MCF 10A (cell line): Measurements from ENCODE around the gene CPN2. TPM values are rescaled to one million over a fixed set of nuclear protein-coding genes. Genes with fewer than 3 reads are reported as not detected.

Experiments used
- BruUV-seq: library from RNA; stranded (reverse); fragments of 400-500 nt; replicated peaks from 2 replicates; lab custom pipeline; 2021; lab: Mats Ljungman, UMichigan
- CTCF ChIA-PET: fragments of 300-600 bp; sonication (Branson Sonifier 250); formaldehyde crosslinking; extraction: SDS; loops from one replicate; lab custom pipeline; 2021; ENCODE audit warnings: antibody characterized with exemption, inconsistent platforms; lab: Yijun Ruan, JAX
- POLR2A ChIA-PET: fragments of 300-600, 350-650 bp; sonication (Branson Sonifier 250); formaldehyde crosslinking; extraction: SDS; loops from one replicate; lab custom pipeline; 2020; ENCODE audit warnings: antibody characterized with exemption, inconsistent platforms; lab: Yijun Ruan, JAX
- DNase-seq: peaks from one replicate; pipeline ENCODE4 v3.0.0-alpha.2; 2018; ENCODE audit not compliant: unreplicated experiment
- H3K27ac Mint-ChIP-seq: one replicate; pipeline ENCODE4 v1.8.0; 2022; ENCODE audit warnings: mild to moderate bottlenecking, low read depth, mixed read lengths; ENCODE audit not compliant: unreplicated experiment
- H3K27me3 Mint-ChIP-seq: one replicate; pipeline ENCODE4 v1.8.0; 2022; ENCODE audit warnings: mixed read lengths; ENCODE audit not compliant: insufficient read depth, unreplicated experiment
- H3K36me3 Mint-ChIP-seq: one replicate; pipeline ENCODE4 v1.8.0; 2022; ENCODE audit warnings: mild to moderate bottlenecking, moderate library complexity, mixed read lengths; ENCODE audit not compliant: insufficient read depth, unreplicated experiment
- H3K4me1 Mint-ChIP-seq: one replicate; pipeline ENCODE4 v1.8.0; 2022; ENCODE audit warnings: mixed read lengths; ENCODE audit not compliant: insufficient read depth, unreplicated experiment
- H3K4me3 Mint-ChIP-seq: one replicate; pipeline ENCODE4 v1.8.0; 2022; ENCODE audit warnings: mild to moderate bottlenecking, moderate library complexity, mixed read lengths; ENCODE audit not compliant: unreplicated experiment
- H3K9me3 Mint-ChIP-seq: one replicate; pipeline ENCODE4 v1.8.0; 2022; ENCODE audit warnings: mixed read lengths; ENCODE audit not compliant: unreplicated experiment
- intact Hi-C: fragments of 100-400 bp; cut with micrococcal nuclease; formaldehyde crosslinking; loops from 2 replicates; pipeline ENCODE4 v1.14.1; 2022
- total RNA-seq: library from RNA; stranded (reverse); gene quantifications from 2 replicates; pipeline ENCODE4 v1.2.3, GENCODE V29; 2022
- TF ChIP-seq, protein P1 (sequence below): fragments of 200-600 bp; IDR thresholded peaks from one replicate; pipeline ENCODE4 v1.8.0; 2022; ENCODE audit warnings: antibody characterized with exemption, mild to moderate bottlenecking; ENCODE audit not compliant: unreplicated experiment

CPN2 gene
- total RNA-seq, 1 experiment from 2014 or later: not detected

- BruUV-seq: no TSS peak
- POLR2A ChIA-PET: interaction anchor here (1.3 to 1.6 kb wide), 2 partner anchors 12 to 185 kb away, joined by 3 to 4 read pairs; no protein-coding TSS in a partner anchor
- CTCF ChIA-PET: interaction anchor here (2.1 to 8.9 kb wide), 2 partner anchors 17 to 547 kb away, joined by 9 to 88 read pairs; no protein-coding TSS in a partner anchor
- intact Hi-C loops: no loop called here
- H3K4me1 Mint-ChIP-seq: peaks cover 19% of the 10 kb centered on the region
- DNase-seq: no peak
- TF ChIP-seq, protein P1, sequence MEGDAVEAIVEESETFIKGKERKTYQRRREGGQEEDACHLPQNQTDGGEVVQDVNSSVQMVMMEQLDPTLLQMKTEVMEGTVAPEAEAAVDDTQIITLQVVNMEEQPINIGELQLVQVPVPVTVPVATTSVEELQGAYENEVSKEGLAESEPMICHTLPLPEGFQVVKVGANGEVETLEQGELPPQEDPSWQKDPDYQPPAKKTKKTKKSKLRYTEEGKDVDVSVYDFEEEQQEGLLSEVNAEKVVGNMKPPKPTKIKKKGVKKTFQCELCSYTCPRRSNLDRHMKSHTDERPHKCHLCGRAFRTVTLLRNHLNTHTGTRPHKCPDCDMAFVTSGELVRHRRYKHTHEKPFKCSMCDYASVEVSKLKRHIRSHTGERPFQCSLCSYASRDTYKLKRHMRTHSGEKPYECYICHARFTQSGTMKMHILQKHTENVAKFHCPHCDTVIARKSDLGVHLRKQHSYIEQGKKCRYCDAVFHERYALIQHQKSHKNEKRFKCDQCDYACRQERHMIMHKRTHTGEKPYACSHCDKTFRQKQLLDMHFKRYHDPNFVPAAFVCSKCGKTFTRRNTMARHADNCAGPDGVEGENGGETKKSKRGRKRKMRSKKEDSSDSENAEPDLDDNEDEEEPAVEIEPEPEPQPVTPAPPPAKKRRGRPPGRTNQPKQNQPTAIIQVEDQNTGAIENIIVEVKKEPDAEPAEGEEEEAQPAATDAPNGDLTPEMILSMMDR: no peak
- no peak overlapping the region for H3K4me3 Mint-ChIP-seq
- H3K9me3 Mint-ChIP-seq: no peaks in the 10 kb centered on the region
- no peaks in the 10 kb centered on the region for H3K27me3 Mint-ChIP-seq
- H3K27ac Mint-ChIP-seq: no peak overlapping the region
- H3K36me3 Mint-ChIP-seq: no peaks in the 10 kb centered on the region
Measured at GRCh38 chr3:194327218-194328052, 23.7 kb downstream of the CPN2 start.

DNA sequence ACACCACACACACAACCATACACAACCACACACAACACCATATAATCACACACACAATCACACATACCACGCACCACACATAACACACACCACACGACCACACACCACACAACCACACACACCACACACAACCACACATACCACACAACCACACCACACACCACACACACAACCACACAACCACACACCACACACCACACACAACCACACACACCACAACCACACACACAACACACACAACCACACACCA is 24.2 kb downstream of the CPN2 start:
- H3K27me3 Mint-ChIP-seq: no peaks in the 10 kb centered on the region
- peaks cover 18% of the 10 kb centered on the region for H3K4me1 Mint-ChIP-seq
- no peak for DNase-seq
- H3K9me3 Mint-ChIP-seq: no peaks in the 10 kb centered on the region
- no peak overlapping the region for H3K4me3 Mint-ChIP-seq
- ChIA-PET POLR2A (no interaction called here), CTCF (no interaction called here)
- no peaks in the 10 kb centered on the region for H3K36me3 Mint-ChIP-seq
- no TSS peak for BruUV-seq
- no peak overlapping the region for H3K27ac Mint-ChIP-seq
- TF ChIP-seq, protein P1: no peak
- intact Hi-C loops: no loop called here

DNA sequence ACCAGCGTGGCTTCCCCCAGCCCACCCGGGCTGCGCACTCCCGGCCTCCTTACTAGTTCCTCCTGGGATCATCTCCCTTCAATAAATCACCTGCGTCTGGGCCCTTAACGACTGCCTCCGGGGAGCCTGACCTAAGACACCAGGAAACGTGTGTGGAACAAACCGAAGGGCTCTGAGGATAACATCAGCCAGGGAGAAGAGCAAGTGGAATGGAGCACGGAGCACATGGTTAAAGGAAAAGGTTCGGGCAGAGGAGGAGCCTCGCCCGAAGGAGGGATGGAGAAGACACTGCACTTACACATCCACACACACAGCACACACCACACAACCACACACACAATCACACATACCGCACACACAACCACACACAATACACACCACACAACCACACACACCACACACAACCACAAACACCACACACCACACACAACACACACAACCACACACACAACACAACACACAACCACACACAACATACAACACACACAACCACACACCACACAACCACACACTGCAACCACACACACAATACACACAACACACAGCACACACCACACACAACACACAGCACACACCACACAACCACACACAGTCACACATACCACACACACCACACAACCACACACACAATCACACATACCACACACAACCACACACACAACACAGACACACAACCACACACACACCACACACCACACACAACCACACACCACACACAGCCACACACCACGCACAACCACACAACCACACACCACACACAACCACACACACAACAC is 24.7 kb downstream of the CPN2 start:
- no peak overlapping the region for H3K27ac Mint-ChIP-seq
- H3K36me3 Mint-ChIP-seq: no peaks in the 10 kb centered on the region
- BruUV-seq: no TSS peak
- no peaks in the 10 kb centered on the region for H3K27me3 Mint-ChIP-seq
- DNase-seq: peak; percentile 36
- H3K4me3 Mint-ChIP-seq: no peak overlapping the region
- TF ChIP-seq, protein P1: no peak
- intact Hi-C loops: no loop called here
- ChIA-PET POLR2A (no interaction called here), CTCF (interaction anchor here (1.3 kb wide), 1 partner anchor 17 kb away, joined by 8 read pairs; no protein-coding TSS in a partner anchor)
- H3K4me1 Mint-ChIP-seq: peaks cover 18% of the 10 kb centered on the region
- no peaks in the 10 kb centered on the region for H3K9me3 Mint-ChIP-seq
